COLO829 (cell line): ENCODE measurements around the gene DPF3.
"Not testable (repeated sequence)": the region's sequence is repeated elsewhere in the genome, so short reads cannot be mapped to it uniquely, and the experiment has no call there.

Experiments
- DNase-seq: peaks from one replicate; pipeline ENCODE4 v3.0.0; 2012; ENCODE audit warnings: low spot score

Gene DPF3

DNA sequence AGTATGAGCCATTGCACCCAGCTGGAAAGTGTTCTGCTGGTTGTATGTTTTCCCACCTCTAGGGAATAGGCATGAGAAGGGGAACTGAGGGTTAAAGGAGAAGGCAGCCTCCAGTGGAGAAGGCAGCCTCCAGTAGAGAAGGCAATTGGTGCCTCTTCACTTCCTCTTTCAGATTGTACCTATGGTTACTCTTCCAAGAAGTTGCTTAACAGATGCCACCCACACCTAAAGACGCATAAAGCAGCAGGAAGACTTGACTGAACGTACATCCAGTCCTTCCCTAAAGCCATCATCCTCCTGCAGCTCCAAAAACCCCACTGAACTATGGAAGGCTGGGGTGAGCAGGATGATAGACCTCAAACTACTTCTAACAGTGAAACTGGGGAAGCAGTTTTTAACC lies 13.1 kb downstream of the DPF3 start:
- DNase-seq = no peak

DNA sequence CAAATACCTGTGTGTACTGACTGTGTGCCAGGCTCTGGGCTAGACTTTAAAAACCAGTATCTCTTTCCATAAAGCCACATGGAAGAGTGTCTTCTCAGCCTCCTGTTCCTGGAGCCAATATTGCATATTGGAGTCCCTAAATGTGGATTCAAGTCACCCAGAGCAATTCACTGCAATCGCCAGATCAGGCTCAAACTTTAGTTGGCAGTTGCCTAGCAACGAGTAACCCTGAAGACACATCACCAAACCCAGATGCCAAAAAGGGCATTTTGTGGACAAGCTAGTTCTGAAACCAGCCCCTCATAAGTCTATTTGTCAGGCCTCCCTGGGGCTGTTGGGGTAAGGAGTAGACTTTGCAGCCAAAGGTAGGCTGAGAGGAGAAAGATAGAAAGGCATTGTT lies 13.7 kb downstream of the DPF3 start:
- no peak for DNase-seq

DNA sequence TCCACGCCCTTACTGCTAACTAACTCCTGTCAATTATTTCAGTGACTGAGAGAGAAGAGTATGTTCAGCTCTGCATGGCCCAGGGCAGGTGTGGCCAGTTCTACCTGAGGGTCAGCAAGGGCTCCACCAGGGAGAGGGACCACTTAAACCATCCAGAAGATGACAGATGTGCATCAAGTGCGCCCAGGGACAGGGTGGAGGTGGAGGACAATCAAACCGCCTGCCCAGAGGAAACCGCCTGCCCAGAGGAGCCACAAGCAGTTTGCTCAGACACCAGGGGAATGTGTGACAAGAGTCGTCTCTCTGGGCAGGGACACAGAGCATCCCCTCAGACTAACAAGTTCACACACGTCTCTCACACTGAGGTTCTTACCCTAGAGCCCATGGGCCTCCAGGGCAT lies 14.5 kb downstream of the DPF3 start:
- DNase-seq = no peak

DNA sequence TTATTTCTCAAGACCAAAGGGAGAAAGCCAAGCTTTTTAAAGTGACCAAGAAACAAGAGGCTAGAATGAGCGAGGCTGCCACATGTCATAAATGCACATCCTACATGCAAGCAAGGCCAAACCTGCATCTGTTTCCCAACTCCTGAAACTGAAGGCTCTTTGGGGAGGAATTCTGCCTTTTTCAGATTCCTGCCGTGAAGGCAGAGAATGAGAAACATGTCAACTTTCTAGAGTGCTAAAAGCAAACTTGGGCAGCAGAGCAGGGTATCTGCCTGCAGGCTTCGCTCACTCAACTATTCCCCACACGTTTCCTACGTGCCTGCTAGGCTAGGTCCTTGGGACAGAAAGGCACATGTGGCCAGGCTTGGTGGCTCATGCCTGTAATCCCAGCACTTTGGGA lies 15.2 kb downstream of the DPF3 start:
- no peak for DNase-seq

DNA sequence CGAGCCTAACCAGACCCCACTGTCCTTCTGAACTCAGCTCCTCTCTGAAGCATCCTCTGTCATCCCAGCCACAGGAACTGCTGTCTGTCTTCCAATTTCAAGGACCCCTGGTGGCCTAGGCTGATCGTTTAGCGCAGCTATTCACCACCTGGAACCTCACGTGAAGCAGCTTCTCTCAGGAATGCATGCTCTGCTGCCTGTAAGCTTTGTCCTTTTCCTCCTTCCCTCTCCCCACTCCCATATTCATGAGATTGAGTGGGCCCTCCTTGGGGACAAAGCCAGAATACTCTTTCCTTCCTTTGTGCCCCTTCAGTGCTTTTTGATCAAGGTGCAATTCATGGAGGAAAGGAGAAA lies 17.2 kb downstream of the DPF3 start:
- DNase-seq = no peak

DNA sequence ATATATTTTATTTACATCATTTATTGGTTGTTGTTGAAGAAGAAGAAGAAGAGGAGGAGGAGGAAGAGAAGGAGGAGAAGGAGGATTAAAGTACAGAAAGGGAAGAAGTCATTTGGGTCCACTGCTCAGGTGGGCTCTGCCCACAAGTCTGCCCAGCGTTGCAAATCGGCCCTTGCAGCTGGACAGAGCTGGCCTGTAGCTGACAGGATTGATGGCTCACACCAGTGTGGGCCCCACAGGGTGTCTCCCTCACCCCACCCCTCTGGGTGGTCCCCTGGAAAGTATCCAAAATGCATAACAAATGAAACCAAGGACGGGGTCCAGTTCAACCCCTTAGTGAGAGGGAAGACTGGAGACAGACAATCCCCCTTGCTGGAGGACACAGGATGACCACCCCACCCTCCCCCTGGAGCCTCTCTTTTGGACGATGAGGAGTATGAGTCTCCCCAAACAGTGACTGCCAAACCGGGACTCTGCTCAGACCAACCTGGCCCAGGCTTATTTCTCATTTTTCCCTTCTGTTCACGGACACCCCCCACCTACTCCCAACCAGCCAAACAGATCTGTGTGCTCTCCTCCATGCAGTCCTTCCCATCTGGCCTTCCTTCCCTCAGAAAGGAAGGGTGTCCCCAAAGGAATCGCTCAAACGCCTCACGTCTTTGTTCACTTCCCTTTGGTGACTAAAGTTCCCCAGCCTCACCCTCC lies 17.7 kb downstream of the DPF3 start:
- no peak for DNase-seq

DNA sequence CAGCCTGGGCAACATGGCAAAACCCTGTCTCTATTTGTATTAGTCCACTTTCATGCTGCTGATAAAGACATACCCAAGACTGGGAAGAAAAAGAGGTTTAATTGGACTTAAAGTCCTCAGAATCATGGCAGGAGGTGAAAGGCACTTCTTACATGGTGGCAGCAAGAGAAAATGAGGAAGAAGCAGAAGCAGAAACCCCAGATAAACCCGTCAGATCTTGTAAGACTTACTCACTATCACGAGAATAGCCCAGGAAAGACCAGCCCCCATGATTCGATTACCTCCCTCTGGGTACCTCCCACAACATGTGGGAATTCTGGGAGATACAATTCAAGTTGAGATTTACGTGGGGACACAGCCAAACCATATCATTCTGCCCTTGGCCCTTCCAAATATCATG lies 23.0 kb downstream of the DPF3 start:
- DNase-seq = not testable (repeated sequence)

DNA sequence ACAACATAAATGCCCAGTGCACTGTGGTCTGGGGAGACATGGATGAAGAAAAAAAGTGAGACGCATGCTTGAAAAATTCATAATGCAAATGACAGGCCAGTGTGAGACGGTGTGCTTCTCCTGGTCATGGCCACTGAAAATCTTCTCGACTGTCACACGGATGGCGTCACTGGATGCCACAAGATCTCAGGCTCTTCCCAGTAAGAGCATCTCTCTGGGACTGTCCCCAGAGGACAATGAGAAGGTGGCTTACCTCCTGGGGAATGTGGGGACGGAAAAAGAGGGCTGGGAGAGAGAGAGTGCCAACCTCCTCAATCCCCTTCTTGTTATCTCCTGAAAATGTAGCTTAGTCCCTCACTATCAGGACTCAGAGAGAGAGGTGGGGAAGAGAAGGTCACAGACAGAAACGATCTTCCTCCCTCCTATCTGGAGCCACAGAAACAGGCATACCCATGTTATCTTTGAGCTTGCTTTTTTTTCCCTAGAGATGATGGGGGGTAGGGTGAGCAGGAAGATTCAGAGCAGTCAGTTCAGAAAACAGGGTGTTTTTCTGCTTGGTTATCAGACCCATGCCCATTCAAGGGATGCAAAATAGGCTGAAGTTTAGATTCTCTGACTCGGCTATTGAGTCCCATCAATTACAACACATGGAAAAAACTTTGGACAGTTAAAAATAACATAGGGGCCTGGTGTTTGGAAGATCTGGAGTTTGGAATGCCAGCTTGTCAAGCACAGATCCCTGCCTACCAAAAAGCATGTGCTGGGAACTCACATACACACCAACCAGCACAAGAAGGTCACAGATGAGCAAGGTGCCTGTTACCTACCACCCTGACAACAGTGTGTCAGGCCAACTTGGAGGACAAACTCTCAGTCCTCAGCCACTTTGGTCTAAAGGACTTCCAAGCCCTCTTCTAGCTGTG lies 24.2 kb downstream of the DPF3 start:
- no peak for DNase-seq

DNA sequence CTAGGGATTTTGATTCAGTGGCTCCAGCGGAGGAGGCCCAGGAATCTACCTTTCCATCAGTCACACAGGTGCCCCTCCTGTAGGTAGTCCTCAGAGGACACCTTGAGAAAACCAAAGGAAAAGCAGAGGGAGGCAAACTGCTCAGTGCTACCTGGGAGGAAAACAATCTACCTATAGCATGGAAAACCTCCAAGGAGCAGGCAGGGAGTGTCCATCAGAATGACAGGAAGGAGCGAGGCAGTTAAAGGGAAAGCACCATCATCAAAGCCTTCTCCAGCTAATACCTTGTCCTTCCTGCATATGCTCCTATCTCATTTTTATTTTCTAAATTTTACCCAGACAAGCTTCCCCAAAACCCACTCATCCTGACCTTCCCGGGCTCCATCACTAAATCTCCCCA lies 25.4 kb downstream of the DPF3 start:
- no peak for DNase-seq

DNA sequence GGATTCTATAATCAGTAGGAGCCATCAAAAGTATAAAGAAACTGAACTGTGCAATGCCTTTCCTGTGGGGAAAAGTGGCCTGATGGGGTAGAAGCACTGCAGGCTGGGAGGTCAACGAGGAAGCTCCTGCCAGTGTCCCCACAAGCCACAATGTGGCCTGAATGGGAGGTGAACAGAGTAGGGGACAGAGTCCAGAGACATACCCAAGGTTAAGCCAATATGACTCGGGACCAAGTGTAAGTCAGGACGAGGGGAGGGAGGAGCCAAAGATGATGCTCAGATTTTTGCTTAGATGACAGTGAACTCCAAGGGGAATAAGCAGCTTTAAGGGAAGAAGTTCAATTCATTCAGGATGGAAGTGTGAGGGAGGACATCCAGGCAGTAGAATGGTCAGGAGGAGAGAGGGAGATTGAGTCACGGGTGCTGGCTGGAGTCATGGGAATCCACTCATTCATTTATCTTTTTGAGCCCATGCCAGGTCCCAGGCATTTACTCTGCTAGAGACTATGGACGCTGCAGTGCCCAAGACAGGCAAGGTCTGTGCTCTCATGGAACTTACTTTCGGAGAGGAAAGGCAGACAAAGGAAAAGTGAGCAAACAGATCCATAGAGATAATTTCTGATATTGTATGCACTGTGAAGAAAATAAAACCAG lies 29.1 kb downstream of the DPF3 start:
- no peak for DNase-seq

DNA sequence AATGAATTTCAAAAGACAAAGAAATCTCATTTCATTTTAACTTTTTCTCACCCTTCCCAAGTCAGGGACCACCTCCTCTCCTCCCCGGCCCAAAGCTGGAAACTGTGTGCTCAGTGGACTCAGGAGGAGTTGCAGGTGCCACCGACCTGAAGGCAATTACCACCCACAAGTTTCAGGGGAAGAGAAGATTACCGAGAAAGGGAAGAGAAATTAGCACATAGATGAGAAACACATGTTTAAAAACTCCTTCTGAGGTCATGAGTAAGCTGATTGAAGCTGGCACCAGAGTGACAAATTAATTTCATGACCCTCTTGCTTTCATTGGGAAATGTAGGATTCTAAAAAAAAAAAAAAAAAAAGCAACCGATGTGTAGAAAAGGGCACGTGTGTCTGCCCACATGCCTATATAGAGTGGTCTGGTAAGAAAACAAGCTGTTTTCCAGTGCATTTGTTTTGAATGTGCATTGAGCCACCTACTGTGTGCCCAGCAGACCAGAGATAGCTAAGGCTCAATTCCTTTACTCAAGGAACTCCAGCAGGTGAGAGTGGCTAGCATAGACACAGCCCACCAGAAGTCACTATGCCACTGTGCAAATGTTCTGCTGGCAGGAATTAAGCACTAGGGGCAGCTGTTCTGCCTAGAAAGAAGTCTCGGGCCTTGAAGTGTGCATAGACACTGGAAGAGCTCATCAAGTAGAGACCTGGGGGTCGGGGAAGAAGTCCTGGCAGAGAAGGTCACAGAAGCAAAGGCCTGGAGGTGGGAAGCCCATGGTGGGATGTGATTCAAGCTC lies 30.5 kb downstream of the DPF3 start:
- DNase-seq = no peak

DNA sequence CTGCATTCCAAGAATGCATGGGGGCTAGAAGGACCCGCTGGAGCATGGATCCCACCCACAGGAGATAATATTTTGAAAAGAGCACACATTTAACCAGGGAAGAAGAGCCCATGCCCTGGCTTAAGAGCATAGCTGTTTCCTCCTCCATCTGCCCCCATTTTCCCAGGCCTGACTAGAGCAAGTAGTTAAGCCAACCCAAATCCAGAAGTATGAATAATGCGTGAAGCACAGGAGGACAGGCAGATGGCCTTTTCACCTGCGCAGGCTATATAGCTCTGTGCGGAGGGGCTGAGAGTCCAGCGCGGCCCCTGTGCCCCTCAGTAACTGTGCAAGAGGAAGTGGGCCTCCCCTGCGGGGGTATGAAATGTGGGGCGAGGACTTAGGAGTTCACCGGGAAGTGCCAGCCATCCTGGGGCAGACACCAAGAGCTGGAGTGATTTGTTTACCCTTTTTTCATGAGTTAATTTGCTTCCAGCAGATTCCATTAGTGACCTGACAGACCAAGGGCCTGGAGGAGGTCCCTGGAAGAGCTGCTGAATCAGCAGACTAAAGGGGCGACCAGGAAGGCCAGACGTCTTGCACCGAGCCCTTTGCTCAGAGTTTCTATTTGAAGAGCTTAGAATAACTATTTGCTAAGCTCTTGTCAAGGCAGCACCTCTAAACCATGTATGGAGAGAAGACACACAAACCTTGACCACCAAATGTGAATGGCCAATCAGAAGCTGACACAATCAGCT lies 37.2 kb downstream of the DPF3 start:
- no peak for DNase-seq

DNA sequence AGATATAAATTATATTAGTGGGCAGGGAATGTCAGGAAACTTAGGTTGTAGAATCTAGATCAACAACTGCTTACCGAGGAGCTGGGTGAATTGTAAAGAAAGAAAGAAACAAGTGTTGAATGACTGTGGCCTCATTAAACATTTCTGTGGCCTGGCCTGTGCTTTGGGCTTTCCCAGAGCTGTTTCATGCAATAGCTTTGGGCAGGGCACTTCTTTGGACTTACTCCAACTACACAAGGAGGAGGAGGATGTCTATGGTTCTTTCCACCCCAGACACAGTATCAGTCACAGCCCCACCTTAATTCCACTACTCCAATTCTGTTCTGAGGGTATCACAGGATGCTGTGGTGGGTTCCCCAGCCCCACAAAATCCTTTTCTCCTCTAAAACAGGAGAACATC lies 38.0 kb downstream of the DPF3 start:
- no peak for DNase-seq

DNA sequence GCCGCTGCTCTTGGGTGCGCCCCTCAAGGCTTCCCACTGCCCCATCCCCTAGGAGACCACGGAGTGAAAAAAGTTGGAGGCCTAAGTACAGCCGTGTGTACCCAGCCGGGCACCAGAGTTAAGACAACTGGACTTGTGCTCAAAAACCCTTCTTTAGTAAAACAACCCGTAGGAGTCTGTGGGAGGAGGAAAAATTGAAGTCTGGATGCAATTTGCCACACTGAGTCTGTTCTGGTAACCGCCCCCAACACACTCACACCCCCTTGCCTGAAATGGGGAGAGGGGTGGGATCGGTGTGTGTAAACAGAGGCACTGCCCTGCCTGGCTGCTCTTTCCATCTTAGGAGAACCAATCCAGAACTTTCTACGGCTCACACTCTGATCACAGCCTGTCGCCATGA lies 41.7 kb downstream of the DPF3 start:
- no peak for DNase-seq

DNA sequence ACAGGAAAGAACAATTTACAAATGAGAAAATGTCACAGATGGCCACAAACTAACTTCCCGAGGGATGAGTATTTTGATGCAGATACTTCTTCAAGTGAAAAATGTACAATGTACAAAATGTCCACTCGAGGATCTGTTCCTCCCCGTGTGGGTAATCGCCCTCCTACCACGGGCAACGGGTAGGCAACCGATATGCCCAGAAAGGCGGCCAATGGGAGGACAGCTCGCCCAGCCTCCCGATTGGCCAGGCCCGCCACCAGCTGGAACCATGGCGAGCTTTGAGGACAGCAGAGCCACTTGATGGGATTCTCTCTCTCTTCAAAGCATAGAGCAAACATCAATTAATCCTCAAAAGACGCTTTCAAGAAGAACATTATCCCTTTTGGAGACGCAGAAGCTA lies 42.3 kb downstream of the DPF3 start:
- DNase-seq = no peak

DNA sequence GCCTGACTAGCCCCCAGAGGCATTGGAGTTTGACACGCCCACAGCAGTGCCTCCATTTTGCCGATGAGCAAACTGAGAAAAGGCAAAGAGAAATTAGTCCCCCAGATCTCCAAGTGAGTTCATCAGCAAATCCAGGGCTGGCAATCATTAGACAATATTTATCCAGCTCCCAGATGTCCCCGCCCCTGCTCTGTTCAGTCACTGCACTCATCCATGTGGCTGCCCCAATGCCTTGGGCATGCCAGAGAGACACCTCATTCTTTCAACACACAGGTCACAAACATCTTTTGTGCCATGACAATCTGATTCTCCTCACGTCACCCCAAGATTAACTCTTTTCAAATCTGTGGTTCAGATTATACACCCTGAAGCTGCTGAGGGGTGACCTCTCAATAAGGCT lies 43.5 kb downstream of the DPF3 start:
- DNase-seq = no peak

DNA sequence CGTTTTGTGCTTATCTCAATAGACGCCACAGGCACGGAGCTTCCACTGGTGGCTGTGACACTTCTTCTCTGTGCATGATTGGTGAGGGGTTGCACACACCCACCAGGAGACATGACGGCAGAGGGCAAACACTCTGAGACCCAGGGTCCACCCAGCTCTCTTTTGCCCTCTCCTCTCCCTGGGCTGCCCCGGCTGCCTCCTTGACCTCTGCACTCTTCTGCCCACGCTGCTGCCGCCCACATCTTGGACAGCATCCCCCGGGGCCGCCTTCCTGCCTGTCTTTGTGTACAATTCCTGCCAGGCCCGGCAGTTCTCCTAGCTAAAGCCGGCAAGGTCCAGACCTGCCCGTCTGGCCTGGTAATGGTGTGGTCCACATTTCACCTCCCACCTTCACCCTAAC lies 44.7 kb downstream of the DPF3 start:
- no peak for DNase-seq

DNA sequence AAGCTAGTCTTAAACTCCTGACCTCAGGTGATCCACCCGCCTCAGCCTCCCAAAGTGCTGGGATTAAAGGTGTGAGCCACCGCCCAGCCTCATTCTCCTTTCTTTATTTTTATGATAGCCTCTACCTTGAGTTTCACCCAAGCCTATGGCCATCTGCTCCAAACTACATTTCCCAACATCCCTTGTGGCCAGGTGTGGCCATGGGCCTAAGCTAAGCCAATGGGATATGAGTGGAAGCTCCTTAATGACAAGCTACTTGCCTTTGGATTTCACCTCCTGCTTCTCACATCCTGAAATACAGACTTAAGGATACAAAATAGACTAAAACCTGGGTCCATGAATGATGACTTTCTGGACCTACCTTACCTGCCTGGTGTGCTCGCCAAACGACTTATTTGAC lies 46.2 kb downstream of the DPF3 start:
- no peak for DNase-seq

DNA sequence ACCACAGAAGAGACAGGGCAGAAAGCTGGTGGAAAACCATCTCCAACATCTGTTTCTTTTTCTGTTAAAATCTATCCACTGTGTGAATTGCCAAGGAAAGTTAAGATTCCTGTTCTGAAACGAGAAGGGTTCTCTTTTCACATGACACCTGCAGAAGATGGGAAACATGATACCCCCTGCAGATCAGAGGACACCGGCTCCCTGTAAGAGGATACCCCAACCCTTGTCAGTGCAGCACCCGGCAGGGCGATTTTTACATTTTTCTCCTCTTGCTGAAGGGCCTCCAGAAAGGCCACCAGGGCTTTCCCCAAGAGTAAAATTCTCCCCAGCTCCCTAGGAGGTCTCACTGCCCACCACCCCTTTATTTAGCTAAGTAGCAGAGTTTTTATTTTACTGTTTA lies 48.2 kb downstream of the DPF3 start:
- DNase-seq = no peak

DNA sequence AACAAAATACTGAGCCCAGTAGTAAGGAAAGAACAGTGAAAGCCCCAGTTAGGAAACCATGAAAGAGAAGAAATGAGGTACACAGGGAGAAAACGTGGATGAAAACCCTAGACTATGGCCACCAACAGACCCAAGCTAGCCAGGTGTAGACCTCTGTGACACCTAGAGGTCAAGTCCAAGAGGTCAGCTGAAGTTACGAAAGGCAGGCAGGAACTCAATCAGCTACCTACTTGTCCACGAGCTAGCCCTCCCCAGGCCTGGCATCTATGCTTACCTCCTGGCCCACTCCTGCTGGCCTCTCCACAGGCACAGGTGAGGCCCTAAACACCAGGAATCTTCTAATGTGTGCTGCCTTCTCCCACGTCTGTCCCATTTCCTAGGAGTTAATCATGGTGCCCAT lies 48.7 kb downstream of the DPF3 start:
- DNase-seq = no peak

DNA sequence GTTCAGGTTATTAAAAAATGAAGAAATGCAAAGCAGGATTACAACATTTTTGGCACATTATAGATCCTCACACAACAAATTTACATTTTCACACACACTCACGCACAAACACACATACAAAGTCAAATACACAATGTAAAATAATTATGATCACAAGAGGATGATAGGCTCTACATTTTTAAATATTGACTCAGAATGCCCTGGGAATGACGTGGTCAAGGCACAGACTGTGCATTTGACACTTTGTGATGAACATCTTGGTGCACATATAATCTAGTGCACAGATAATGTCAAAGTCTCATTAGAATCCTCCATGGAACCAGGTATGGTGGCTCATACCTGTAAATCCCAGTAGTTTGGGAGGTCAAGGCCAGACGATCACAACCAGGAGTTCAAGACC lies 49.4 kb downstream of the DPF3 start:
- DNase-seq = no peak
